GM23338 (cell line): Measurements from ENCODE around the gene ANTKMT. TPM values are rescaled to one million over a fixed set of nuclear protein-coding genes. Genes with fewer than 3 reads are reported as not detected.
A peak's percentile ranks its signal among the peaks of the same experiment; 100 is the strongest.
"Not testable (repeated sequence)": the region's sequence is repeated elsewhere in the genome, so short reads cannot be mapped to it uniquely, and the experiment has no call there.

Experiments
- ATAC-seq: fragments of 200-7000 bp; cut with Tn5 transposase; 3 replicates; pipeline ENCODE4 v1.9.1; 2020
- DNase-seq: peaks from one replicate; pipeline ENCODE4 v3.0.0-alpha.2; 2015; ENCODE audit warnings: low spot score
- H2AFZ ChIP-seq: fragments of 200-600 bp; sonication (generic); 2 replicates; pipeline ENCODE4 v1.8.0; 2016; ENCODE audit warnings: antibody characterized with exemption, mild to moderate bottlenecking, moderate library complexity
- H3F3A ChIP-seq: fragments of 200-600 bp; sonication (generic); replicated peaks from 2 replicates; pipeline ENCODE4 v1.8.0; 2017; ENCODE audit warnings: antibody characterized with exemption, mixed run types, low read depth
- H3K27ac ChIP-seq: fragments of 200-600 bp; sonication (generic); 2 replicates; pipeline ENCODE4 v1.6.1; 2016; ENCODE audit warnings: low read depth
- H3K27me3 ChIP-seq: fragments of 200-600 bp; sonication (generic); 2 replicates; pipeline ENCODE4 v1.8.0; 2016; ENCODE audit warnings: mild to moderate bottlenecking, mixed run types, moderate library complexity; ENCODE audit not compliant: insufficient read depth
- H3K36me3 ChIP-seq: fragments of 200-600 bp; sonication (generic); 2 replicates; pipeline ENCODE4 v1.8.0; 2016; ENCODE audit warnings: mild to moderate bottlenecking; ENCODE audit not compliant: insufficient read depth
- H3K4me1 ChIP-seq: fragments of 200-600 bp; sonication (generic); 2 replicates; pipeline ENCODE4 v1.8.0; 2016; ENCODE audit warnings: mild to moderate bottlenecking, moderate library complexity; ENCODE audit not compliant: insufficient read depth
- H3K4me2 ChIP-seq: fragments of 200-600 bp; sonication (generic); 2 replicates; pipeline ENCODE4 v1.7.1; 2017; ENCODE audit warnings: mixed run types
- H3K4me3 ChIP-seq: fragments of 200-600 bp; sonication (generic); 2 replicates; pipeline ENCODE4 v1.6.1; 2016; ENCODE audit warnings: mixed run types
- H3K79me2 ChIP-seq: fragments of 200-600 bp; sonication (generic); replicated peaks from 2 replicates; pipeline ENCODE4 v1.8.0; 2017; ENCODE audit warnings: mild to moderate bottlenecking; ENCODE audit not compliant: insufficient read depth
- H3K9me2 ChIP-seq: fragments of 200-600 bp; sonication (generic); 2 replicates; pipeline ENCODE4 v1.8.0; 2017; ENCODE audit not compliant: insufficient read depth
- H4K20me1 ChIP-seq: fragments of 200-600 bp; sonication (generic); replicated peaks from 2 replicates; pipeline ENCODE4 v1.8.0; 2017; ENCODE audit warnings: mild to moderate bottlenecking; ENCODE audit not compliant: insufficient read depth
- H3K27ac Mint-ChIP-seq: 2 replicates; pipeline ENCODE4 v1.8.0; 2020; ENCODE audit warnings: inconsistent platforms, mild to moderate bottlenecking, moderate library complexity, mixed read lengths
- H3K27me3 Mint-ChIP-seq: 3 replicates; pipeline ENCODE4 v1.8.0; 2022; ENCODE audit warnings: low read depth, mild to moderate bottlenecking, moderate library complexity, mixed read lengths, inconsistent platforms; ENCODE audit not compliant: insufficient read depth, poor library complexity
- H3K36me3 Mint-ChIP-seq: 3 replicates; pipeline ENCODE4 v1.8.0; 2021; ENCODE audit warnings: low read depth, mild to moderate bottlenecking, inconsistent platforms, moderate library complexity, mixed read lengths
- H3K4me1 Mint-ChIP-seq: 3 replicates; pipeline ENCODE4 v1.8.0; 2020; ENCODE audit warnings: mild to moderate bottlenecking, inconsistent platforms, mixed read lengths
- H3K4me3 Mint-ChIP-seq: 3 replicates; pipeline ENCODE4 v1.8.0; 2021; ENCODE audit warnings: moderate library complexity, mild to moderate bottlenecking, inconsistent platforms, mixed read lengths
- H3K9me3 Mint-ChIP-seq: 3 replicates; pipeline ENCODE4 v1.8.0; 2020; ENCODE audit warnings: moderate library complexity, mild to moderate bottlenecking, inconsistent platforms, mixed read lengths
- CREB1 ChIP-seq: fragments of 250-450 bp; sonication (Bioruptor Pico); IDR thresholded peaks from 2 replicates; pipeline ENCODE4 v1.5.0; 2020; ENCODE audit warnings: low read depth, mild to moderate bottlenecking, moderate library complexity
- CTCF ChIP-seq, 2 experiments: fragments of 200-600 bp in 1 of 2; sonication (generic) in 1 of 2; conservative IDR thresholded peaks; 2 replicates each; pipeline versions ENCODE4 v1.5.1 to v1.6.1; 2016 to 2017; ENCODE audit warnings: antibody characterized with exemption in 2 of 2, low read depth in 2 of 2, mild to moderate bottlenecking in 2 of 2, moderate library complexity in 1 of 2
- ETS1 ChIP-seq: IDR thresholded peaks from 2 replicates; pipeline ENCODE4 v1.6.1; 2016; ENCODE audit warnings: antibody characterized with exemption
- EZH2 ChIP-seq: fragments of 200-600 bp; sonication (generic); IDR thresholded peaks from one replicate; pipeline ENCODE4 v1.8.0; 2017; ENCODE audit warnings: antibody characterized with exemption, mild to moderate bottlenecking, low read depth; ENCODE audit not compliant: unreplicated experiment
- EZH2phosphoT487 ChIP-seq: fragments of 200-600 bp; sonication (generic); IDR thresholded peaks from one replicate; pipeline ENCODE4 v1.8.1; 2018; ENCODE audit warnings: antibody characterized with exemption; ENCODE audit not compliant: unreplicated experiment
- JUNB ChIP-seq: IDR thresholded peaks from one replicate; pipeline ENCODE4 v1.6.1; 2016; ENCODE audit warnings: antibody characterized with exemption; ENCODE audit not compliant: unreplicated experiment
- NANOG ChIP-seq: IDR thresholded peaks from 2 replicates; pipeline ENCODE4 v1.6.1; 2016; ENCODE audit warnings: antibody characterized with exemption, borderline replicate concordance
- POLR2AphosphoS5 ChIP-seq: IDR thresholded peaks from 2 replicates; pipeline ENCODE4 v1.6.1; 2016; ENCODE audit warnings: antibody characterized with exemption, low read depth
- STAT1 ChIP-seq: IDR thresholded peaks from one replicate; pipeline ENCODE4 v1.6.1; 2016; ENCODE audit warnings: antibody characterized with exemption; ENCODE audit not compliant: unreplicated experiment
- ZNF114 ChIP-seq: fragments of 250-450 bp; sonication (Bioruptor Pico); IDR thresholded peaks from 2 replicates; pipeline ENCODE4 v1.5.0; 2020; ENCODE audit warnings: mild to moderate bottlenecking, moderate library complexity
- ZNF331 ChIP-seq: fragments of 250-450 bp; sonication (Bioruptor Pico); IDR thresholded peaks from 2 replicates; pipeline ENCODE4 v1.5.0; 2020; ENCODE audit warnings: low read depth, mild to moderate bottlenecking, moderate library complexity
- polyA plus RNA-seq: library from polyadenylated mRNA; unstranded; fragments of >200 nt; fragmentation: Nextera tagmentation; extraction: Ambion mirVana; gene quantifications from 2 replicates; pipeline ENCODE4 v1.2.1, GENCODE V29; 2016
- total RNA-seq: library from RNA; depleted of rRNA; stranded (reverse); fragments of >200 nt; shearing (Covaris generic); gene quantifications from 2 replicates; pipeline ENCODE4 v1.2.3, GENCODE V29; 2014

Gene ANTKMT
- total and polyA plus RNA-seq, 2 experiments from 2014 or later, result 23.8 to 37.2 TPM

- 0 out of 2 replicates have a peak, but pooled peaks cover 3% of the 10 kb centered on the region for H3F3A ChIP-seq
- H3K27me3 ChIP-seq, result peaks cover 37% of the 10 kb centered on the region
- H3K79me2 ChIP-seq, result no peaks in the 10 kb centered on the region; the same call in 1 of the 2 replicates
- H3K9me3 Mint-ChIP-seq, result no peaks in the 10 kb centered on the region; the same call in 1 of the 3 replicates
- H3K27ac Mint-ChIP-seq, result peak overlapping the region; percentile 82; the same call in 1 of the 2 replicates
- peaks cover 22% of the 10 kb centered on the region for H3K27me3 Mint-ChIP-seq
- H3K4me3 Mint-ChIP-seq, result peak overlapping the region; percentile 87
- peak overlapping the region; percentile 95 for H3K4me3 ChIP-seq
- H3K27ac ChIP-seq, result no peak overlapping the region
- TF ChIP-seq EZH2phosphoT487, result no peak
- TF ChIP-seq ETS1, result no peak
- no peak for TF ChIP-seq STAT1
- peak overlapping the region; percentile 99 for H3K4me2 ChIP-seq
- H3K4me1 ChIP-seq, result no peaks in the 10 kb centered on the region
- no peak for ATAC-seq
- no peak for DNase-seq
- no peaks in the 10 kb centered on the region for H3K9me2 ChIP-seq
- H3K36me3 Mint-ChIP-seq, result peaks cover 10% of the 10 kb centered on the region
- H3K36me3 ChIP-seq, result no peaks in the 10 kb centered on the region
- H4K20me1 ChIP-seq, result no peaks in the 10 kb centered on the region
- H2AFZ ChIP-seq, result no peak overlapping the region
- H3K4me1 Mint-ChIP-seq, result no peaks in the 10 kb centered on the region; the same call in 1 of the 3 replicates
Observed at GRCh38 chr16:689175-689897, 31.6 kb upstream of the ANTKMT start.

- DNase-seq, H3F3A ChIP-seq, H3K36me3 ChIP-seq, H3K27ac Mint-ChIP-seq, H2AFZ ChIP-seq, ATAC-seq, H4K20me1 ChIP-seq, H3K36me3 Mint-ChIP-seq, H3K27ac ChIP-seq, H3K4me1 ChIP-seq, H3K79me2 ChIP-seq, H3K4me2 ChIP-seq, H3K9me3 Mint-ChIP-seq, H3K4me1 Mint-ChIP-seq, H3K9me2 ChIP-seq, H3K4me3 ChIP-seq: not testable (repeated sequence)
- H3K27me3 ChIP-seq, result peaks cover 52% of the 10 kb centered on the region
- H3K4me3 Mint-ChIP-seq, result peak overlapping the region; percentile 87; the same call in 1 of the 3 replicates
- peaks cover 34% of the 10 kb centered on the region for H3K27me3 Mint-ChIP-seq
Observed at GRCh38 chr16:691242-691641, 29.7 kb upstream of the ANTKMT start.

GRCh38 chr16:692356-693108 is 28.4 kb upstream of the ANTKMT start:
- Histone ChIP-seq H3F3A (0 out of 2 replicates have a peak, but pooled peaks cover 3% of the 10 kb centered on the region), H3K36me3 (no peaks in the 10 kb centered on the region), H3K27ac (no peak overlapping the region), H3K4me2 (no peak overlapping the region), H2AFZ (no peak overlapping the region), H3K9me2 (no peaks in the 10 kb centered on the region), H3K4me1 (no peaks in the 10 kb centered on the region; the same call in 1 of the 2 replicates), H4K20me1 (no peaks in the 10 kb centered on the region; the same call in 1 of the 2 replicates), H3K4me3 (no peak overlapping the region), H3K27me3 (peaks cover 57% of the 10 kb centered on the region), H3K79me2 (no peaks in the 10 kb centered on the region; the same call in 1 of the 2 replicates)
- Mint-ChIP-seq H3K27me3 (peaks cover 39% of the 10 kb centered on the region), H3K4me1 (peaks cover 3% of the 10 kb centered on the region; the same call in 2 of the 3 replicates), H3K27ac (no peak overlapping the region), H3K36me3 (peaks cover 2% of the 10 kb centered on the region; the same call in 1 of the 3 replicates), H3K9me3 (no peaks in the 10 kb centered on the region; the same call in 1 of the 3 replicates), H3K4me3 (peak overlapping the region; percentile 4; the same call in 1 of the 3 replicates)
- ATAC-seq, result no peak
- no peak for DNase-seq
- TF ChIP-seq ZNF114 (CRISPR knock-in tag) (no peak), NANOG (no peak), EZH2 (no peak), ETS1 (no peak), ZNF331 (CRISPR knock-in tag) (no peak), CTCF (conservative IDR thresholded peaks at IDR 0.05; ENCODE audit: low read depth in 2 of 2) (no peak), STAT1 (no peak), JUNB (no peak), POLR2AphosphoS5 (no peak), CREB1 (CRISPR knock-in tag) (no peak)
